Measurements from ENCODE around the gene CPA3.

CPA3 gene

GRCh38 chr3:148940983-148941382, 75.9 kb downstream of the CPA3 start:
- peaks cover 27% of the 10 kb centered on the region for H3K27me3 ChIP-seq (ENCODE audit: low read depth)
- no peak for DNase-seq (ENCODE audit: low spot score in 2 of 2)
- no peaks in the 10 kb centered on the region for H3K4me1 ChIP-seq
- H3K4me3 ChIP-seq: no peak overlapping the region
- in situ Hi-C loops (cut with MboI; ENCODE audit: low sequenced_read_pairs): loop anchor here (10.0 to 25.0 kb wide), 2 partner anchors 216 to 554 kb away; no protein-coding TSS in a partner anchor
- H3K36me3 ChIP-seq (replicated peaks): no peaks in the 10 kb centered on the region
- no peaks in the 10 kb centered on the region for H3K9me3 ChIP-seq

GRCh38 chr3:148943506-148944205, 78.6 kb downstream of the CPA3 start:
- Histone ChIP-seq H3K4me3 (no peak overlapping the region), H3K27me3 (ENCODE audit: low read depth) (peaks cover 9% of the 10 kb centered on the region), H3K36me3 (replicated peaks) (no peaks in the 10 kb centered on the region), H3K9me3 (no peaks in the 10 kb centered on the region), H3K4me1 (no peaks in the 10 kb centered on the region)
- DNase-seq (ENCODE audit: low spot score in 2 of 2): peak; percentile 22 to 83
- in situ Hi-C loops (cut with MboI; ENCODE audit: low sequenced_read_pairs): loop anchor here (10.0 to 25.0 kb wide), 2 partner anchors 219 to 556 kb away; no protein-coding TSS in a partner anchor

GRCh38 chr3:148945116-148945515, 80.0 kb downstream of the CPA3 start:
- Histone ChIP-seq H3K27me3 (ENCODE audit: low read depth) (no peaks in the 10 kb centered on the region), H3K4me1 (no peaks in the 10 kb centered on the region), H3K36me3 (replicated peaks) (no peaks in the 10 kb centered on the region), H3K4me3 (no peak overlapping the region), H3K9me3 (no peaks in the 10 kb centered on the region)
- DNase-seq (ENCODE audit: low spot score in 2 of 2): no peak
- in situ Hi-C loops (cut with MboI; ENCODE audit: low sequenced_read_pairs): loop anchor here (10.0 to 25.0 kb wide), 2 partner anchors 220 to 558 kb away; no protein-coding TSS in a partner anchor

Data from HAP-1 (cell line).